Measurements from ENCODE around the gene PLA2G2D. TPM values are rescaled to one million over a fixed set of nuclear protein-coding genes. Genes with fewer than 3 reads are reported as not detected.

PLA2G2D gene
- total and polyA plus RNA-seq, 2 of the 13 experiments (the other 11 are each of a cell fraction or from before 2014, with no cell fraction given), result not detected

GRCh38 chr1:20151906-20152598 is 32.7 kb upstream of the PLA2G2D start (continued):
- TF ChIP-seq PRDM15 (CRISPR knock-in tag; IDR thresholded peaks at IDR 0.05) (no peak), SALL1 (CRISPR knock-in tag; IDR thresholded peaks at IDR 0.05) (0 out of 2 replicates have a peak, but pooled peaks have one; percentile 20), LRRFIP1 (CRISPR knock-in tag; conservative IDR thresholded peaks at IDR 0.05) (no peak), HDAC1 (CRISPR knock-in tag; IDR thresholded peaks at IDR 0.05) (no peak), ZNF703 (CRISPR knock-in tag; IDR thresholded peaks at IDR 0.05; ENCODE audit: borderline replicate concordance) (no peak), ARID4A (CRISPR knock-in tag; IDR thresholded peaks at IDR 0.05; ENCODE audit: borderline replicate concordance) (no peak), PCBP2 (optimal IDR thresholded peaks at IDR 0.05; ENCODE audit: low read depth, low read length, poor library complexity, severe bottlenecking) (no peak), ZNF44 (CRISPR knock-in tag; IDR thresholded peaks at IDR 0.05) (no peak), JUND (CRISPR knock-in tag; IDR thresholded peaks at IDR 0.05) (no peak), CC2D1A (CRISPR knock-in tag; IDR thresholded peaks at IDR 0.05) (no peak), ZNF773 (CRISPR knock-in tag; IDR thresholded peaks at IDR 0.05; ENCODE audit: borderline replicate concordance) (no peak), ZBTB14 (CRISPR knock-in tag; IDR thresholded peaks at IDR 0.05) (no peak), ZFP90 (CRISPR knock-in tag; IDR thresholded peaks at IDR 0.05; ENCODE audit: borderline replicate concordance) (no peak; the same call in 1 of the 2 replicates), ZNF263 (CRISPR knock-in tag; IDR thresholded peaks at IDR 0.05) (0 out of 2 replicates have a peak, but pooled peaks have one; percentile 26), TAF15 (IDR thresholded peaks at IDR 0.05; ENCODE audit: low read depth, low read length, poor library complexity, severe bottlenecking) (no peak), TOE1 (CRISPR knock-in tag; IDR thresholded peaks at IDR 0.05) (no peak), ZNF7 (CRISPR knock-in tag; IDR thresholded peaks at IDR 0.05) (no peak), NPAS2 (CRISPR knock-in tag; IDR thresholded peaks at IDR 0.05; ENCODE audit: borderline replicate concordance) (no peak)
